ENCODE measurements around the gene DNAH7. TPM values are rescaled to one million over a fixed set of nuclear protein-coding genes. Genes with fewer than 3 reads are reported as not detected.

The DNAH7 gene
- total RNA-seq, 1 donor from 2014 or later: 0.98 TPM

- no peak overlapping the region for H3K4me3 ChIP-seq
- H3K27me3 ChIP-seq: no peaks in the 10 kb centered on the region
- TF ChIP-seq CTCF (IDR thresholded peaks at IDR 0.05): no peak
- intact Hi-C loops (cut with DNase I): no loop called here
- no peak overlapping the region for H3K27ac ChIP-seq
- H3K36me3 ChIP-seq: no peaks in the 10 kb centered on the region
- no peaks in the 10 kb centered on the region for H3K4me1 ChIP-seq
- no peak for DNase-seq
- no peaks in the 10 kb centered on the region for H3K9me3 ChIP-seq
- ATAC-seq: no peak
Observed at GRCh38 chr2:195830968-195831950, 237.4 kb downstream of the DNAH7 start.

GRCh38 chr2:195824478-195824877 is 244.2 kb downstream of the DNAH7 start:
- H3K9me3 ChIP-seq: no peaks in the 10 kb centered on the region
- TF ChIP-seq CTCF (IDR thresholded peaks at IDR 0.05): no peak
- H3K4me3 ChIP-seq: no peak overlapping the region
- intact Hi-C loops (cut with DNase I): no loop called here
- H3K27ac ChIP-seq: no peak overlapping the region
- no peaks in the 10 kb centered on the region for H3K4me1 ChIP-seq
- H3K36me3 ChIP-seq: no peaks in the 10 kb centered on the region
- H3K27me3 ChIP-seq: no peaks in the 10 kb centered on the region
- ATAC-seq (no peak), DNase-seq (no peak)

- no peaks in the 10 kb centered on the region for H3K4me1 ChIP-seq
- no peak overlapping the region for H3K4me3 ChIP-seq
- no peaks in the 10 kb centered on the region for H3K36me3 ChIP-seq
- TF ChIP-seq CTCF (IDR thresholded peaks at IDR 0.05): no peak
- H3K9me3 ChIP-seq: no peaks in the 10 kb centered on the region
- no peak overlapping the region for H3K27ac ChIP-seq
- ATAC-seq: no peak
- intact Hi-C loops (cut with DNase I): no loop called here
- DNase-seq: no peak
- H3K27me3 ChIP-seq: no peaks in the 10 kb centered on the region
Observed at GRCh38 chr2:195823206-195823605, 245.4 kb downstream of the DNAH7 start.

GRCh38 chr2:195821566-195821932 is 247.1 kb downstream of the DNAH7 start:
- no peaks in the 10 kb centered on the region for H3K36me3 ChIP-seq
- no peaks in the 10 kb centered on the region for H3K4me1 ChIP-seq
- TF ChIP-seq CTCF (IDR thresholded peaks at IDR 0.05): no peak
- no peaks in the 10 kb centered on the region for H3K27me3 ChIP-seq
- no peak overlapping the region for H3K4me3 ChIP-seq
- DNase-seq (no peak), ATAC-seq (no peak)
- no peaks in the 10 kb centered on the region for H3K9me3 ChIP-seq
- H3K27ac ChIP-seq: no peak overlapping the region
- intact Hi-C loops (cut with DNase I): no loop called here

GRCh38 chr2:195820867-195821565 is 247.6 kb downstream of the DNAH7 start:
- DNase-seq (no peak), ATAC-seq (no peak)
- Histone ChIP-seq H3K4me3 (no peak overlapping the region), H3K9me3 (no peaks in the 10 kb centered on the region), H3K27me3 (no peaks in the 10 kb centered on the region), H3K4me1 (no peaks in the 10 kb centered on the region), H3K27ac (no peak overlapping the region), H3K36me3 (no peaks in the 10 kb centered on the region)
- no peak for TF ChIP-seq CTCF (IDR thresholded peaks at IDR 0.05)
- intact Hi-C loops (cut with DNase I): no loop called here

All from upper lobe of right lung (tissue), 1 donor.